Activated CD8-positive, alpha-beta memory T cell treated with anti-CD3 and anti-CD28 coated beads for 36 hours (primary cell): ENCODE measurements around the gene TSHZ2. TPM values are rescaled to one million over a fixed set of nuclear protein-coding genes. Genes with fewer than 3 reads are reported as not detected.

Source experiments
- CTCF ChIA-PET: fragments of 350-600 bp; sonication (Branson Sonifier 250); formaldehyde crosslinking; loops from one replicate; lab custom pipeline; 2021; ENCODE audit warnings: antibody characterized with exemption; lab: Charles Lee
- POLR2A ChIA-PET: fragments of 350-600 bp; sonication (Branson Sonifier 250); formaldehyde crosslinking; loops from one replicate; lab custom pipeline; 2021; ENCODE audit warnings: antibody characterized with exemption; lab: Charles Lee
- total RNA-seq, 2 experiments: library from RNA; stranded (reverse); gene quantifications; one replicate each; pipeline ENCODE4 v1.2.3, GENCODE V29; 2021

TSHZ2 gene
- total RNA-seq, 2 experiments from 2014 or later: 0.76 to 1.4 TPM

GRCh38 chr20:53274807-53275206 lies 302.6 kb downstream of the TSHZ2 start:
- CTCF ChIA-PET: no interaction called here
- POLR2A ChIA-PET: no interaction called here

- CTCF ChIA-PET: no interaction called here
- POLR2A ChIA-PET: no interaction called here
Measured at GRCh38 chr20:53276143-53276542, 304.0 kb downstream of the TSHZ2 start.

- POLR2A ChIA-PET: no interaction called here
- CTCF ChIA-PET: no interaction called here
Measured at GRCh38 chr20:53278555-53278954, 306.4 kb downstream of the TSHZ2 start.

GRCh38 chr20:53279735-53280134 lies 307.6 kb downstream of the TSHZ2 start:
- ChIA-PET POLR2A (no interaction called here), CTCF (no interaction called here)

- ChIA-PET POLR2A (no interaction called here), CTCF (no interaction called here)
Measured at GRCh38 chr20:53281557-53282117, 309.5 kb downstream of the TSHZ2 start.

- CTCF ChIA-PET: no interaction called here
- POLR2A ChIA-PET: no interaction called here
Measured at GRCh38 chr20:53282217-53282955, 310.2 kb downstream of the TSHZ2 start.

GRCh38 chr20:53283011-53283410 lies 310.9 kb downstream of the TSHZ2 start:
- CTCF ChIA-PET: no interaction called here
- POLR2A ChIA-PET: no interaction called here

- CTCF ChIA-PET: interaction anchor here (0.5 kb wide), 1 partner anchor 56 kb away, joined by 3 read pairs; no protein-coding TSS in a partner anchor
Measured at GRCh38 chr20:53283597-53283996, 311.4 kb downstream of the TSHZ2 start.

GRCh38 chr20:53284256-53284655 lies 312.1 kb downstream of the TSHZ2 start:
- POLR2A ChIA-PET: no interaction called here
- CTCF ChIA-PET: no interaction called here

More at GRCh38 chr20:53283597-53283996, 311.4 kb downstream of the TSHZ2 start:
- POLR2A ChIA-PET: no interaction called here

GRCh38 chr20:53284696-53285095 lies 312.5 kb downstream of the TSHZ2 start:
- POLR2A ChIA-PET: no interaction called here
- CTCF ChIA-PET: no interaction called here

- CTCF ChIA-PET: no interaction called here
- POLR2A ChIA-PET: no interaction called here
Measured at GRCh38 chr20:53287357-53288042, 315.3 kb downstream of the TSHZ2 start.

GRCh38 chr20:53291548-53291947 lies 319.4 kb downstream of the TSHZ2 start:
- POLR2A ChIA-PET: no interaction called here
- CTCF ChIA-PET: no interaction called here

- ChIA-PET CTCF (no interaction called here), POLR2A (no interaction called here)
Measured at GRCh38 chr20:53292347-53292746, 320.2 kb downstream of the TSHZ2 start.

GRCh38 chr20:53294804-53295203 lies 322.6 kb downstream of the TSHZ2 start:
- ChIA-PET CTCF (no interaction called here), POLR2A (no interaction called here)

- ChIA-PET POLR2A (no interaction called here), CTCF (no interaction called here)
Measured at GRCh38 chr20:53296025-53296424, 323.9 kb downstream of the TSHZ2 start.

GRCh38 chr20:53296451-53297153 lies 324.4 kb downstream of the TSHZ2 start:
- ChIA-PET POLR2A (no interaction called here), CTCF (interaction anchor here (0.7 kb wide), 1 partner anchor 1392 kb away, joined by 5 read pairs; no protein-coding TSS in a partner anchor)

GRCh38 chr20:53297154-53297529 lies 325.0 kb downstream of the TSHZ2 start:
- ChIA-PET CTCF (interaction anchor here (0.7 kb wide), 1 partner anchor 1393 kb away, joined by 5 read pairs; no protein-coding TSS in a partner anchor), POLR2A (no interaction called here)

GRCh38 chr20:53298260-53298659 lies 326.1 kb downstream of the TSHZ2 start:
- CTCF ChIA-PET: no interaction called here
- POLR2A ChIA-PET: no interaction called here

GRCh38 chr20:53298911-53299310 lies 326.8 kb downstream of the TSHZ2 start:
- CTCF ChIA-PET: no interaction called here
- POLR2A ChIA-PET: no interaction called here

GRCh38 chr20:53299831-53300230 lies 327.7 kb downstream of the TSHZ2 start:
- CTCF ChIA-PET: no interaction called here
- POLR2A ChIA-PET: no interaction called here
